K562 (cell line): Measurements from ENCODE around the gene ARHGAP10. TPM values are rescaled to one million over a fixed set of nuclear protein-coding genes. Genes with fewer than 3 reads are reported as not detected.

Source experiments
- ATAC-seq: fragments of 200-7000 bp; cut with Tn5 transposase; 3 replicates; pipeline ENCODE4 v1.9.1; 2020; ENCODE audit warnings: moderate library complexity
- BruUV-seq: library from RNA; stranded (reverse); fragments of 400-500 nt; replicated peaks from 2 replicates; lab custom pipeline; 2021; lab: Mats Ljungman, UMichigan
- CTCF ChIA-PET: fragments of 300-600 bp; formaldehyde crosslinking; extraction: SDS; loops from one replicate; lab custom pipeline; 2021; ENCODE audit warnings: low intra/inter-chr PET ratio; lab: Yijun Ruan, JAX
- POLR2A ChIA-PET: fragments of 300-600, 350-650 bp; sonication (Branson Sonifier 250); formaldehyde crosslinking; extraction: SDS; loops from one replicate; lab custom pipeline; 2021; ENCODE audit warnings: antibody characterized with exemption, inconsistent platforms; lab: Yijun Ruan, JAX
- DNase-seq, 4 experiments: peaks; one replicate each; pipeline versions ENCODE4 v3.0.0 to v3.0.0-alpha.2; 2011 to 2018; ENCODE audit warnings: low spot score in 3 of 4, mixed read lengths in 3 of 4; ENCODE audit errors: extremely low read depth in 1 of 4
- FAIRE-seq: peaks from 2 replicates; lab custom pipeline; 2011; peaks lifted over from hg19 to GRCh38; lab: Jason Lieb, UNC
- H2AFZ ChIP-seq: 2 replicates; pipeline ENCODE4 v1.6.0; 2011; ENCODE audit warnings: low read depth, low read length, control low read depth, inconsistent platforms
- H3K27ac ChIP-seq: fragments of 200-600 bp; 3 replicates; pipeline ENCODE4 v1.8.0; 2011; ENCODE audit warnings: low read depth, mild to moderate bottlenecking, control low read depth, inconsistent platforms, low read length, moderate library complexity, mixed read lengths; ENCODE audit errors: extremely low read depth
- H3K27me3 ChIP-seq, 2 experiments: fragments of 300-600 bp in 1 of 2; 2 replicates in 1 of 2; 3 replicates in 1 of 2; pipeline versions ENCODE4 v1.6.0 to v1.8.0; 2011; ENCODE audit warnings: inconsistent platforms in 2 of 2, low read length in 2 of 2, mild to moderate bottlenecking in 1 of 2, mixed read lengths in 1 of 2, moderate library complexity in 1 of 2; ENCODE audit not compliant: control insufficient read depth in 2 of 2, insufficient read depth in 2 of 2
- H3K36me3 ChIP-seq: fragments of 300-600 bp; 3 replicates; pipeline ENCODE4 v1.8.0; 2011; ENCODE audit warnings: mild to moderate bottlenecking, low read length, inconsistent platforms; ENCODE audit not compliant: control insufficient read depth, insufficient read depth
- H3K4me1 ChIP-seq, 2 experiments: fragments of 200-600 bp in 1 of 2; replicated peaks in 1 of 2; 2 replicates in 1 of 2; 3 replicates in 1 of 2; pipeline versions ENCODE4 v1.5.1 to v1.8.0; 2011; ENCODE audit warnings: inconsistent platforms in 2 of 2, low read length in 2 of 2, mild to moderate bottlenecking in 1 of 2, mixed read lengths in 1 of 2, moderate library complexity in 1 of 2; ENCODE audit not compliant: control insufficient read depth in 2 of 2, insufficient read depth in 2 of 2
- H3K4me2 ChIP-seq: 2 replicates; pipeline ENCODE4 v1.6.1; 2011; ENCODE audit warnings: low read length, control low read depth, inconsistent platforms, mixed read lengths; ENCODE audit not compliant: insufficient read depth
- H3K4me3 ChIP-seq: fragments of 200-600 bp; sonication (generic), shearing (Covaris generic); 2 replicates; pipeline ENCODE4 v1.5.1; 2016; ENCODE audit warnings: control low read depth, inconsistent platforms
- H3K79me2 ChIP-seq: fragments of 200-600 bp; 3 replicates; pipeline ENCODE4 v1.8.0; 2011; ENCODE audit warnings: low read length, inconsistent platforms; ENCODE audit not compliant: control insufficient read depth, insufficient read depth
- H3K9ac ChIP-seq, 2 experiments: 2 replicates each; pipeline versions ENCODE4 v1.6.0 to v1.6.1; 2011; ENCODE audit warnings: low read depth in 2 of 2, low read length in 2 of 2, control low read depth in 1 of 2, inconsistent platforms in 1 of 2, mild to moderate bottlenecking in 1 of 2, mixed read lengths in 1 of 2; ENCODE audit not compliant: insufficient read depth in 1 of 2
- H3K9me1 ChIP-seq: one replicate; pipeline ENCODE4 v1.6.0; 2011; ENCODE audit warnings: inconsistent platforms, mild to moderate bottlenecking, low read length, moderate library complexity; ENCODE audit not compliant: control insufficient read depth, insufficient read depth
- H3K9me3 ChIP-seq: replicated peaks from 2 replicates; pipeline ENCODE4 v1.5.1; 2011; ENCODE audit warnings: low read depth, low read length, inconsistent platforms; ENCODE audit not compliant: control insufficient read depth, insufficient read depth
- H4K20me1 ChIP-seq: replicated peaks from 2 replicates; pipeline ENCODE4 v1.6.1; 2011; ENCODE audit warnings: low read length, inconsistent platforms, mixed read lengths; ENCODE audit not compliant: control insufficient read depth, insufficient read depth
- CBX5 ChIP-seq: IDR thresholded peaks from 2 replicates; pipeline ENCODE4 v1.6.1; 2014; ENCODE audit warnings: low read depth, borderline replicate concordance
- EP400 ChIP-seq: fragments of 450-650 bp; IDR thresholded peaks from 2 replicates; pipeline ENCODE4 v1.6.1; 2017; ENCODE audit warnings: antibody characterized with exemption, mild to moderate bottlenecking, moderate library complexity
- GTF2A2 ChIP-seq: IDR thresholded peaks from 2 replicates; pipeline ENCODE4 v1.6.1; 2016; ENCODE audit warnings: mild to moderate bottlenecking, missing genetic modification characterization, missing compliant biosample characterization
- GTF2E2 ChIP-seq: fragments of 200-800 bp; sonication (Bioruptor generic); IDR thresholded peaks from 2 replicates; pipeline ENCODE4 v1.6.1; 2016; ENCODE audit warnings: missing genetic modification characterization, missing compliant biosample characterization
- MCM3 ChIP-seq: fragments of 450-650 bp; IDR thresholded peaks from 2 replicates; pipeline ENCODE4 v1.6.1; 2016
- PHB2 ChIP-seq: fragments of 450-650 bp; IDR thresholded peaks from 2 replicates; pipeline ENCODE4 v1.6.1; 2017; ENCODE audit warnings: low read depth
- PHF8 ChIP-seq: fragments of 200-600 bp; sonication (generic); IDR thresholded peaks from 2 replicates; pipeline ENCODE4 v1.6.1; 2012; ENCODE audit warnings: mixed run types, mild to moderate bottlenecking, inconsistent platforms, low read length, moderate library complexity, borderline replicate concordance
- TRIM28 ChIP-seq: fragments of 450-650 bp; IDR thresholded peaks from 2 replicates; pipeline ENCODE4 v1.6.1; 2017
- U2AF2 ChIP-seq: fragments of 200-400 bp; formaldehyde crosslinking; optimal IDR thresholded peaks from 2 replicates; pipeline ENCODE3; 2017; ENCODE audit warnings: low read depth, mild to moderate bottlenecking, low read length
- ZNF239 ChIP-seq: fragments of 250-450 bp; sonication (Bioruptor Pico); IDR thresholded peaks from 2 replicates; pipeline ENCODE4 v1.4.0; 2020; ENCODE audit warnings: mild to moderate bottlenecking
- ZNF644 ChIP-seq: fragments of 200-800 bp; sonication (Bioruptor generic); IDR thresholded peaks from 2 replicates; pipeline ENCODE4 v1.6.1; 2016; ENCODE audit warnings: low read depth, missing genetic modification characterization, missing compliant biosample characterization
- WGBS: fragments of 100-300 bp; shearing (Covaris generic); methylation state at CpG from one replicate; pipeline ENCODE4 v1.1.6; 2016; ENCODE audit warnings: low coverage, mixed read lengths; ENCODE audit not compliant: insufficient coverage; ENCODE audit errors: missing lambda C conversion rate; 5-methylcytosine and 5-hydroxymethylcytosine counted together
- in situ Hi-C: fragments of 300-500 bp; cut with MboI; formaldehyde crosslinking; loops from 4 replicates; pipeline ENCODE4 v1.15.0; 2018; ENCODE audit warnings: inconsistent platforms, mixed read lengths
- intact Hi-C: fragments of 100-400 bp; cut with micrococcal nuclease; formaldehyde crosslinking; loops from 2 replicates; pipeline ENCODE4 v1.14.2; 2022
- polyA plus RNA-seq, 8 experiments: library from polyadenylated mRNA; depleted of rRNA in 4 of 8; stranded (reverse) in 5 of 8; unstranded in 3 of 8; fragments of >200 nt; fragmentation: Nextera tagmentation in 2 of 8; fragmentation: Illumina TruSeq in 1 of 8; extraction: Ambion mirVana in 2 of 8; extraction: Trizol in 1 of 8; gene quantifications; 2 replicates each; pipeline versions ENCODE4 v1.2.1 to v1.2.3, GENCODE V29; 2011 to 2014; ENCODE audit warnings: inconsistent platforms in 1 of 8, missing spikeins in 1 of 8
- total RNA-seq, 7 experiments: library from RNA; depleted of rRNA in 6 of 7; stranded (reverse); fragments of >200 nt in 6 of 7; fragmentation: Illumina TruSeq in 2 of 7; extraction: Trizol in 2 of 7; gene quantifications; 2 replicates each; pipeline versions ENCODE4 v1.2.1 to v1.2.3, GENCODE V29; 2011 to 2021; ENCODE audit warnings: low replicate concordance in 1 of 7
- TF ChIP-seq, protein P1 (sequence below): fragments of 250-450 bp; sonication (Bioruptor Pico); IDR thresholded peaks from 2 replicates; pipeline ENCODE4 v1.8.0; 2022; ENCODE audit warnings: inconsistent platforms, mild to moderate bottlenecking, moderate library complexity, borderline replicate concordance
- TF ChIP-seq, protein P2 (sequence below): fragments of 250-450 bp; sonication (Bioruptor Pico); IDR thresholded peaks from 2 replicates; pipeline ENCODE4 v1.4.0; 2020
- TF ChIP-seq, protein P3 (sequence below): fragments of 250-450 bp; sonication (Bioruptor Pico); IDR thresholded peaks from 2 replicates; pipeline ENCODE4 v1.4.0; 2020; ENCODE audit warnings: mild to moderate bottlenecking, moderate library complexity

Gene ARHGAP10
- total and polyA plus RNA-seq, 9 of the 15 experiments (the other 6 are each of a cell fraction or from before 2014, with no cell fraction given) = 0.03 to 0.22 (median 0.06) TPM; not detected in 3

DNA sequence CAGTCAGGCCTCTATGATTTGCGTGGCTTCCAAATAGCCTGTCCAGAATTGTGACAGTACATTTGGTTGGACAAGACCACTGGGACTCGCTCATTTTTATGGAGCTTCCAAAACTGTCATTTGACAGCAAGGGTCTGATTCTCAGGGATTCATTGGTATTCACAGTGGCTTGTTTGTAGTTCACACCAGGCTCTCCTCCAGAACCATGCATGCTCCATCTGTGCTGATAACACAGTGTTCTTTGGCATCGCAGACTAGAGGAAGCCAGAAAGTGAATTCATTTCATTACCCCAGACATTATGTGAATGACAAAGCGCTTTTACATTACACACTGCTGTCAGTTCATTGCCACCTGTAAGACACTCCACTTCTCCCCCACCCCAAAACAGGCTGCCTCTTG is 208.3 kb downstream of the ARHGAP10 start:
- Histone ChIP-seq H3K36me3 (no peaks in the 10 kb centered on the region), H3K4me2 (no peak overlapping the region), H3K27ac (no peak overlapping the region), H4K20me1 (no peaks in the 10 kb centered on the region), H3K9me1 (no peaks in the 10 kb centered on the region), H3K79me2 (no peaks in the 10 kb centered on the region), H3K9me3 (no peaks in the 10 kb centered on the region), H3K9ac (no peak overlapping the region), H3K4me3 (no peak overlapping the region), H3K4me1 (no peaks in the 10 kb centered on the region), H3K27me3 (no peaks in the 10 kb centered on the region; a peak in 1 of 5 replicates), H2AFZ (no peak overlapping the region)
- ChIA-PET POLR2A (no interaction called here), CTCF (no interaction called here)
- 0% methylated on average over 4 of the region's 4 CpGs for WGBS
- no TSS peak for BruUV-seq
- TF ChIP-seq GTF2A2 (tag) (no peak), TRIM28 (no peak), EP400 (no peak), U2AF2 (no peak), PHB2 (no peak), MCM3 (no peak), PHF8 (no peak), CBX5 (no peak), ZNF239 (CRISPR knock-in tag) (no peak), ZNF644 (tag) (no peak), GTF2E2 (tag) (no peak)
- TF ChIP-seq, protein P1, sequence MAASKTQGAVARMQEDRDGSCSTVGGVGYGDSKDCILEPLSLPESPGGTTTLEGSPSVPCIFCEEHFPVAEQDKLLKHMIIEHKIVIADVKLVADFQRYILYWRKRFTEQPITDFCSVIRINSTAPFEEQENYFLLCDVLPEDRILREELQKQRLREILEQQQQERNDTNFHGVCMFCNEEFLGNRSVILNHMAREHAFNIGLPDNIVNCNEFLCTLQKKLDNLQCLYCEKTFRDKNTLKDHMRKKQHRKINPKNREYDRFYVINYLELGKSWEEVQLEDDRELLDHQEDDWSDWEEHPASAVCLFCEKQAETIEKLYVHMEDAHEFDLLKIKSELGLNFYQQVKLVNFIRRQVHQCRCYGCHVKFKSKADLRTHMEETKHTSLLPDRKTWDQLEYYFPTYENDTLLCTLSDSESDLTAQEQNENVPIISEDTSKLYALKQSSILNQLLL (CRISPR knock-in tag) = no peak
- TF ChIP-seq, protein P2, sequence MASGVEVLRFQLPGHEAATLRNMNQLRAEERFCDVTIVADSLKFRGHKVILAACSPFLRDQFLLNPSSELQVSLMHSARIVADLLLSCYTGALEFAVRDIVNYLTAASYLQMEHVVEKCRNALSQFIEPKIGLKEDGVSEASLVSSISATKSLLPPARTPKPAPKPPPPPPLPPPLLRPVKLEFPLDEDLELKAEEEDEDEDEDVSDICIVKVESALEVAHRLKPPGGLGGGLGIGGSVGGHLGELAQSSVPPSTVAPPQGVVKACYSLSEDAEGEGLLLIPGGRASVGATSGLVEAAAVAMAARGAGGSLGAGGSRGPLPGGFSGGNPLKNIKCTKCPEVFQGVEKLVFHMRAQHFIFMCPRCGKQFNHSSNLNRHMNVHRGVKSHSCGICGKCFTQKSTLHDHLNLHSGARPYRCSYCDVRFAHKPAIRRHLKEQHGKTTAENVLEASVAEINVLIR = no peak
- TF ChIP-seq, protein P3, sequence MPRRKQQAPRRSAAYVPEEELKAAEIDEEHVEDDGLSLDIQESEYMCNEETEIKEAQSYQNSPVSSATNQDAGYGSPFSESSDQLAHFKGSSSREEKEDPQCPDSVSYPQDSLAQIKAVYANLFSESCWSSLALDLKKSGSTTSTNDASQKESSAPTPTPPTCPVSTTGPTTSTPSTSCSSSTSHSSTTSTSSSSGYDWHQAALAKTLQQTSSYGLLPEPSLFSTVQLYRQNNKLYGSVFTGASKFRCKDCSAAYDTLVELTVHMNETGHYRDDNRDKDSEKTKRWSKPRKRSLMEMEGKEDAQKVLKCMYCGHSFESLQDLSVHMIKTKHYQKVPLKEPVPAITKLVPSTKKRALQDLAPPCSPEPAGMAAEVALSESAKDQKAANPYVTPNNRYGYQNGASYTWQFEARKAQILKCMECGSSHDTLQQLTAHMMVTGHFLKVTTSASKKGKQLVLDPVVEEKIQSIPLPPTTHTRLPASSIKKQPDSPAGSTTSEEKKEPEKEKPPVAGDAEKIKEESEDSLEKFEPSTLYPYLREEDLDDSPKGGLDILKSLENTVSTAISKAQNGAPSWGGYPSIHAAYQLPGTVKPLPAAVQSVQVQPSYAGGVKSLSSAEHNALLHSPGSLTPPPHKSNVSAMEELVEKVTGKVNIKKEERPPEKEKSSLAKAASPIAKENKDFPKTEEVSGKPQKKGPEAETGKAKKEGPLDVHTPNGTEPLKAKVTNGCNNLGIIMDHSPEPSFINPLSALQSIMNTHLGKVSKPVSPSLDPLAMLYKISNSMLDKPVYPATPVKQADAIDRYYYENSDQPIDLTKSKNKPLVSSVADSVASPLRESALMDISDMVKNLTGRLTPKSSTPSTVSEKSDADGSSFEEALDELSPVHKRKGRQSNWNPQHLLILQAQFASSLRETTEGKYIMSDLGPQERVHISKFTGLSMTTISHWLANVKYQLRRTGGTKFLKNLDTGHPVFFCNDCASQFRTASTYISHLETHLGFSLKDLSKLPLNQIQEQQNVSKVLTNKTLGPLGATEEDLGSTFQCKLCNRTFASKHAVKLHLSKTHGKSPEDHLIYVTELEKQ (CRISPR knock-in tag) = no peak
- DNase-seq (no peak), FAIRE-seq (no peak), ATAC-seq (no peak)
- intact Hi-C loops (no loop called here), in situ Hi-C loops (no loop called here)
